ENCODE results near the gene STK32C.

DNA sequence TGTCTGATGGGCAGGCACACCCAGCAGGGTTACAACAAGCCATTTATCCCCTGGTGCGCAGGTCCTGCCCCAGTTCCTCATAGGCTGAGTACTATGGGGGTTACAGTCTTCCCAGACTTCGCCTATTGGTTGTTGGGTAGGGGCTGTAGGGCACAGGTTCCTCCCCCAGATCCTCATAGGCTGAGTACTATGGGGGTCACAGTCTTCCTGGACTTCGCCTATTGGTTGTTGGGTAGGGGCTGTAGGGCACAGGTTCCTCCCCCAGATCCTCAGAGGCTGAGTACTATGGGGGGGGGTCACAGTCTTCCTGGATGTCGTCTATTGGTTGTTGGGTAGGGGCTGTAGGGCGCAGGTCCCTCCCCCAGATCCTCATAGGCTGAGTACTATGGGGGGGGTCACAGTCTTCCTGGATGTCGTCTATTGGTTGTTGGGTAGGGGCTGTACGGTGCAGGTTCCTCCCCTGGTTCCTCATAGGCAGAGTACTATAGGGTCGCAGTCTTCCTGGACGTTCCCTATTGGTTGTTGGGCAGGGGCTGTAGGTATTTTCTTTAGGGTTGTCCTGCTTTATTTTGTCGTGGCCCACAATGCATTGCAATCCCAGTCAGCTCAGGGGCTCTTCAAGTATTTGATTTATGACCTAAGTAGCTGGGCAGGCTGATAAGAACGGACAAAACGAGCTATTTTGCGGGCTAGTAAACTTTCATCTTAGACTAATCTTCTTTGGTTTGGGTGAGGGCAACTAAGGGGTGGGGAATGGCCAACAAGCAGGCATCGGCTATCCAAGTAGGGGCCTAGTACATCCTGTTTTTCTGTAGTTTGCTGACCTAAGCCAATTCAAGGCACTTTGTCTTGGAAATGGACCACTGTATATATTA, 27.7 kb upstream of the STK32C start:
- TF ChIP-seq, protein P1, sequence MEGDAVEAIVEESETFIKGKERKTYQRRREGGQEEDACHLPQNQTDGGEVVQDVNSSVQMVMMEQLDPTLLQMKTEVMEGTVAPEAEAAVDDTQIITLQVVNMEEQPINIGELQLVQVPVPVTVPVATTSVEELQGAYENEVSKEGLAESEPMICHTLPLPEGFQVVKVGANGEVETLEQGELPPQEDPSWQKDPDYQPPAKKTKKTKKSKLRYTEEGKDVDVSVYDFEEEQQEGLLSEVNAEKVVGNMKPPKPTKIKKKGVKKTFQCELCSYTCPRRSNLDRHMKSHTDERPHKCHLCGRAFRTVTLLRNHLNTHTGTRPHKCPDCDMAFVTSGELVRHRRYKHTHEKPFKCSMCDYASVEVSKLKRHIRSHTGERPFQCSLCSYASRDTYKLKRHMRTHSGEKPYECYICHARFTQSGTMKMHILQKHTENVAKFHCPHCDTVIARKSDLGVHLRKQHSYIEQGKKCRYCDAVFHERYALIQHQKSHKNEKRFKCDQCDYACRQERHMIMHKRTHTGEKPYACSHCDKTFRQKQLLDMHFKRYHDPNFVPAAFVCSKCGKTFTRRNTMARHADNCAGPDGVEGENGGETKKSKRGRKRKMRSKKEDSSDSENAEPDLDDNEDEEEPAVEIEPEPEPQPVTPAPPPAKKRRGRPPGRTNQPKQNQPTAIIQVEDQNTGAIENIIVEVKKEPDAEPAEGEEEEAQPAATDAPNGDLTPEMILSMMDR (IDR thresholded peaks at IDR 0.05) = no peak
- no peak for TF ChIP-seq POLR2A (IDR thresholded peaks at IDR 0.05)
